IPS DF 4.7 (cell line): ENCODE data around the gene MIR17HG.

Experiments
- DNase-seq: peaks from one replicate; pipeline ENCODE4 v3.0.0-alpha.2; 2013; ENCODE audit warnings: low spot score; ENCODE audit errors: extremely low read depth

Gene MIR17HG

DNA sequence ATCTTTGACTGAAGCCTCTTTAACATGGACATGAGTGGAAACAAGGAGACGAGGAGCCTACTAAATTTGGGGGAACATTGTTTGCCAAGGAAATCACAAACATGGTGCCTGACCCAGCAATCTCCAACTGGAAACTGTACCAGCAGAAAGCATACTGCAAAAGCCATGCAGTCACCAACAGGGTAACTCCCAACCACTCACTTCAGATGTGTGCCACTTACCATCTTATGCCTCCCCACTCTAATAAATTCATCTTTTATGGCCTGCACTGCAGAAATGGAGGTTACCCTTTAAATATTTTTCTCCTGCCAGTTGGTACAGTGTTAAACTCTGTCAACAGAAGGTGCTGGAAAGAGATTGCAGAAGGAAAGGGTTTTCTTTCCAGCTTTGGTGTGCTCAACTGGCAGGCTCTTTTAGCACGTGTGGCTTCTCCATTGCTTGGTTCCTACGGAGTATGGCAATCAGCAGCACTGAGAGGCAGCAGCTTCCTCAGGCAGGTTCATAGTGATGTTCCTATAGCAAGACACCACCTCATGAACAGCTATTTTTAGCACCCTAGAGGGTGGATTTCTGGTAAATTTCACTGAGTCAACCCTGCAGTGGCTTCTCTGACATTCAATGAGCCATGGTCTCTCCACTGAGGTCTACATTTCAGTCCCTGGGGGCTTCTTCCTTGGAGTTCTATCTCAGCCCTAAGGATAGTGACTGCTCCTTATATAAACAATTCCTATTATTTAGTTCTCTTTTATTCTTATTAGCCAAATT is 21.4 kb downstream of the MIR17HG start:
- no peak for DNase-seq

GRCh38 chr13:91369441-91369831 is 21.9 kb downstream of the MIR17HG start:
- no peak for DNase-seq

- no peak for DNase-seq
Measured at GRCh38 chr13:91370501-91370900, 23.0 kb downstream of the MIR17HG start.

GRCh38 chr13:91372911-91373310 is 25.4 kb downstream of the MIR17HG start:
- no peak for DNase-seq

DNA sequence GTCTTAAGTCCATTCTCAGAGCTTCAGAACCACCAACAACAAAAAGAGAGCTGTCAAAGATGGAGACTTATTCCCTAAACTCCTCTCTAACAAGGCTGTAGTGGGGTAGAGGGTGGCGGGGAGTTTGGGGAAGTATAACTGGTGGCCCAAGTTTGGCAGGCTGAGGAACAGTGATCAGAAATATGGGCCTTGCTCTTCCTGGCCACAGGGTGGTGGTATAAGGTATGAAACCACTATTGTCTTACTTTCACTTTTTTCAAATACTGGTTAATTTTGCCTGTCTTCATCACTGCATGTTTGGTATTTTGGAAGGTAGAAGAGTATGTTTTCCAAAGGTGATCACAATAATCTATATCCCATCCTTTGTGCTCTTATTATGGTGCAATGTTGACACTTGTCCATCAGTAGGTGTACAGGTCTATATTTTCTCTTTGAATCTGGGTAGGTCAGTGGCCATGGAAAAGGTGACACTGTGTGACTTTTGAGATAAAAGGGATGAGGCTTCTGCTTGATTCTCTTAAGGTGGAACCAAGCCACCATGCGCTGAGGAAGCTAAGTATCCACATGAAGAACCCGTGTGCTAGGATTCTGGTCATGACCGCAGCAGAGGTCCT is 27.7 kb downstream of the MIR17HG start:
- DNase-seq: no peak

DNA sequence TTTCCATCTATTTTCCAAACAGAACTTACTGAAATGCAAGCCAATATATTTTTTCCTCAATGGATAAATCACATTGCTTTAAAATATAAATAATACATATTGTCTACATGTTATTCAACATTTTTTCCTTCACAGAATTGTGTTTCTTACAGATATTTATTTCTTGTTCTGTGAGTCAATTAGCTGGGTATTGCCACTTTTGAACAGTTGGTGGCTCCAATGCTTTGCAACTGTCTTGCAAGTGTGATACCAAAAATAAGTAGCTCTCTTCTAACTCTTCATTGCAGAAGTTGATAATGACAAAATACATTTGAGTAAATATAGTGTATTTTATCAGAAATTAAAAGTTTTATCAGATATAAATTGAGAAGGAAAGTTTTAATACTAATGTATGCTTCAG is 33.9 kb downstream of the MIR17HG start:
- no peak for DNase-seq

DNA sequence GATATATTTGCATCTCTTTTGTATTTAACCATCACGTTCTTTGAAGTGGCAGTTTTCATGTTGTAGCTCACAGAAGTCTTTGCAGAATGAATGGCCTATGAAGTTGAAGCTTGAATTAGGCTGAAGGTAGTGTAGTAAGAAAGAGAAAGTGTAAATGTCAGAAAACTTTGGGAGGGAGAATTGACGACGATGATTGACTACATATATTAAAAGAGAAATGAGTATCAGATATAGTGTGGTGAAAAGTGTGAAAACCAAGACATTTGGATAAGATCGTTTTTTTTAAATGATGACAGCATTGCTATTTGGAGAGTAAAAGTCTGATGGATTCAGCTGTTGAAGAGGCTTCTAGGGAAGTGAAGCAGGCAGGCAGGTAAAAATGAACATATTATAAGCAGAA is 36.3 kb downstream of the MIR17HG start:
- no peak for DNase-seq

DNA sequence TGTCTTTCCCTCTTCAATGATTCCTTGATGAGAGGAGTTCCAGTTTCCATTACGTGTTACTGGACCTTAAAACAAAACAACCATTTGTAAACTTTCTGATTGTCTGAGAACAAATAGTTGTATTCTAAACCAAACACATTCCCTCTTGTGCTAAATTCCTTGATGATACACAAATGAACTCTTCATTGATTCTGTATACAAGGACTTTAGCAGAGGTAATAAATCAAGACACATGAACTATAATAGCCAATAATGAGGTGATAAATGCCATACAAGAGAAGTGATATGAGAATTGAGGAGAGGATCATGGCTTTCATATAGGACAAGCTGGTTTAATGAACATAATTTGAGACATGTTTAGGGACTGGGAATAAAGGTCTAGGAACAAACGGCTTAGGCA is 37.4 kb downstream of the MIR17HG start:
- DNase-seq: no peak

DNA sequence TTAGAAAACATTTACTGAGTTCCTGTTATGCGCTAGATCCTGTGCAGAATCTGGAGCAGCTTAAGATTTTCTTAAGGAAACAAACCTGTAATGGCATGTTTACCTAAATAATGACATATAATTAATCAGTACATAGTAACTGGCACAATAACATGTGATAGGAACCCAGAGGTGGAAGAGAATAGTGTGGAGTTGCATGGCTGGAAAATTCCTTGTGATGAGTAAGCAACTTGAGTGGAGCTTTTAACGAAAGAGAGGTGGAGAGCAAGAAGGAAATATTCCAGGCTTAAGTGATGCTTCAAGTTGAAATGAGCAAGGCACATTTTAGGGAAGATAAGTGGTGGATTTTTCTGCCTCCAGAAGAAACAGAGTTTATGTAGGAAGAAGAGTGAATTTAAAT is 41.7 kb downstream of the MIR17HG start:
- no peak for DNase-seq

DNA sequence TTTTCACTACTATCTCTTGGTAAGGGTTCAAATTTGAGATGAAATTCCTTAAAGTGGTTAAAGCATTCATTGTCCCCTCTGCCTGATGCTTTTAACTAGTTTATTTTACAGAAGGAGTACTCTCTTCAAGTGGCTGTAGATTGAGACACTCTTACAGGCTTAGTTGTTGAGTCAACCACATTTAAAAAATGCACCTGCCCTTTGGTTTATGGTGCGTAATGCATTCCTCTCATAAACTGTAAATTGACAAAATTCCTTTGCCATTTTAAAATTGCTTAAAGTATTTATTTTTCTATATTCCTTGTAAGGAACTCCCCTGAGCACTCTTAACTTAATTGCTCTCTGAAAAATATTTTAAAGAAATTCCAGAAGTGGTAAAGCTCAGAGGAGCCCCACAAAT is 50.1 kb downstream of the MIR17HG start:
- no peak for DNase-seq

- DNase-seq: no peak
Measured at GRCh38 chr13:91398413-91399188, 51.1 kb downstream of the MIR17HG start, which contains the start of gene GPC5. GPC5 (plus strand) TSS chr13:91398621.

DNA sequence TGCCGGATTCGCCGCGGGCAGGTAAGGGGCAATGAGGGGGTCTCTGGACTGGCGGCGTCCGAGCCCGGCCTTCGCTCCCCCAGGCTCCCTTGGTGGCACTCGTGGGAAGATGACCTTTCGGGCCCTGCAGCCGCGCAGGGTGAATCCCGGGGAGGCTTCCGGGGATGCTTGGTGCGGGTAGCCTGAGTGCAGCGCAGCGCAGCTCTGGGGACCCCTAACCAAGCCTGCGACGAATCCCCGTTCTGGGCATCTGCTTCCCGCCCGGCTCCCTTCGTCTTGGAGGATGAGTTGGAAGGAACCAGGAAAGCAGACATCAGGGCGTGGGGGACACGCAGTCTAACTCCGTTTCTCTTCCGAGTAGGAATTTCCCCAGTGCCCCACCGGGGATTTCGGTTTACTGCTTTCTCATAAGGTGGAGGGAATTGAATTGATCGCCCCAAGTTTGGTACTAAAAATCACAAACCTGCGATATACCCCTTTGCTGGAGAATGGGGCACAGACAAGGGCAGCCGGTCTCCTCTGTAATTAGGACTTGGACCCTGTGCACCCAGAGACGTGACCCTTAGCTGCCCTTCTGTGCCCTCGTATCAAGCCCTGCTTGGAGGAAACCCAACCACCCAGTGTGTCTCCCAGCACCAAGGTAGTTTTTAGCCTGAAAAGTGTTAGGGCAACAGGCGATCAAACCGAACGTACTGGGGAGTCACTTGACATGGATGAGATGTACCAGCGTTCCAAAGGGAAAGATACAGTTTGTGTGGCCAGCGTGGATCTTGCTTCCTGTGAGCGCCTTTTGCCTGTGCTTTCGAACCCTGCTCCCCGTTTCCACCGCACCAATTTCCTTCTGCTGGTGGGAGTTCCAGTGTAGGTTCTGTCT is 51.9 kb downstream of the MIR17HG start:
- DNase-seq: no peak

DNA sequence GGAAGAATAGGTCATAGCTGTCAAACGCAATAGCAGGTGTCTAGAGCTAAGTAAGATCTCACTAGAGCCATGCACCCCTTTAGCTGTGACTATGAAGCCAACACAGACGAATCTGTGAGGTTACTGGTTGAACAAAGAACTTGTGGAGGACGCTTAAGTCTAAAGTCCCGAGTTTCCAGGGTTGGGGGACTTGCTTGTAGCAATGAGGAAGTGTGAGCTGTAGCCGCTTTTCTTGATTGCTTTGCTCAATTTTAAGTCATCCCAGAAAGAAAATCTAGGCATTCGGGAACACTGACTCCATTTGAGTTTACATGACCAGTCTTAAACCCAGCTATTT is 52.5 kb downstream of the MIR17HG start:
- DNase-seq: no peak

DNA sequence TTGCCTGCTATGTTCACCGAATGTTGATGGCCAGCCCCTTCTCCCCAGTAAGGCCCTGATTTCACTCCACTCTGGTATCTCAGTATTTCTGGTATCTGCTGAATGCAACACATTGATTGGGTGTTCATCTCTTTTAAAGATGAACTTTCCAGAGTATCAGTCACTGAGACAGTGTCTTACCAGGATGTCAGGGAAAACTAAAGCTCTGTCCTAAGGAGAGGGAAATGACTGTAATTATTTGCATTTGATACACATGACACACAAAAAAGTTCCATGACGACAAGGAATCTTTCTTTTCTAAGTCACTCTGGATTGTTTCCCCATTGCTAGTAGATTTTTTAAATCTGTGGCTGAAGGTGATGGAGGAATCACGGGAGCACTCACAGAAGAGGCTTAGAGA is 53.2 kb downstream of the MIR17HG start:
- no peak for DNase-seq

DNA sequence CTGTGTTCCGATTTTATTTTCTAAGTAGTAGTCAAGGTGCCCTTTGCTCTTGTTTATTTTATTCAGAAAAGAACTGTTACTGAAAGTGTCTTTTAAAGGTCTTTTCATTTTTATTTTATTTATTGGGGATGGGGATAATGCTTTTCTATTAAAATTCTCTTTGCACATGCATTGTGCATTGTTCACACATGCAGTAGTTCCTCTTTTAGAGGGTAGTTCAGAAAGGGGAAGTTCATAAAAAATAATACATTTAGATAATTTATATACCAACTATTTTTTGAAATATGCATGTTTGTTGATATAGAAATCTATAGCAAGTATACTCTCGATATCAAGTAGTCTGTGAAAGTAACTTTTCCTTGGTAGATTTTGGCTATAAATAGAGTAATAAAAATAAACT is 54.4 kb downstream of the MIR17HG start:
- DNase-seq: no peak
